ENCODE measurements around the gene NEK9. TPM values are rescaled to one million over a fixed set of nuclear protein-coding genes. Genes with fewer than 3 reads are reported as not detected.

NEK9 gene
- total RNA-seq, 2 donors from 2014 or later, result 26.4 to 38.4 TPM

DNA sequence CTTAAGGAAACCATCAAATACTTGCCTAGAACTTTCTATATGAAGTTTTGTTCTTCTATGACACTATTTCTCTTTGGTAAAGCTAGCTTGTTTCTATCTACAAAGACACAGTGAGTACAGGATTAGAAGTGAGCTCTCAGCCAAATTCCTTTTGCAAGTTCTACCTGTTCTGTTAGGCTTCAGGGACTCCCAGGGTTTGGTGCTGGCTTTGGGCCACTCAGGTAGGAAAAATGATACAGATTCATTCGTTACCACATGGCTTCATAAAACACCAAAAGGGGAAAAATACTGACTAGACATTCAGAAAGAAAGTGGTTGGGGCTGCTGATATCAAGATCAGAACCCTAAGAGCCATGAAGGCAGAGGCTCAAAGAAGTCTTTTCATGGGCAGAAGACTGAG, 43.6 kb downstream of the NEK9 start:
- H3K27me3 ChIP-seq, result no peaks in the 10 kb centered on the region
- peak; percentile 30 for ATAC-seq
- no peaks in the 10 kb centered on the region for H3K9me3 ChIP-seq
- WGBS, 2 donors, result 45 to 55% methylated on average over 1 of the region's 1 CpG
- no peak for TF ChIP-seq CTCF (IDR thresholded peaks at IDR 0.05)
- H3K36me3 ChIP-seq (replicated peaks in 1 of 2; ENCODE audit: insufficient read depth in 1 of 2, low read depth in 2 of 2), result peaks cover 7 to 21% of the 10 kb centered on the region in 2 donors
- intact Hi-C loops (cut with DNase I), result loop anchor here (10.0 kb wide), 1 partner anchor 218 kb away; no protein-coding TSS in a partner anchor
- peak in 1 of 4 donors; percentile 13 for DNase-seq
- H3K27ac ChIP-seq, result peak overlapping the region in 3 of 4 donors; percentile 40 to 74 (median 73)
- H3K4me3 ChIP-seq, result no peak overlapping the region
- H3K4me1 ChIP-seq, result peaks cover 41% of the 10 kb centered on the region

DNA sequence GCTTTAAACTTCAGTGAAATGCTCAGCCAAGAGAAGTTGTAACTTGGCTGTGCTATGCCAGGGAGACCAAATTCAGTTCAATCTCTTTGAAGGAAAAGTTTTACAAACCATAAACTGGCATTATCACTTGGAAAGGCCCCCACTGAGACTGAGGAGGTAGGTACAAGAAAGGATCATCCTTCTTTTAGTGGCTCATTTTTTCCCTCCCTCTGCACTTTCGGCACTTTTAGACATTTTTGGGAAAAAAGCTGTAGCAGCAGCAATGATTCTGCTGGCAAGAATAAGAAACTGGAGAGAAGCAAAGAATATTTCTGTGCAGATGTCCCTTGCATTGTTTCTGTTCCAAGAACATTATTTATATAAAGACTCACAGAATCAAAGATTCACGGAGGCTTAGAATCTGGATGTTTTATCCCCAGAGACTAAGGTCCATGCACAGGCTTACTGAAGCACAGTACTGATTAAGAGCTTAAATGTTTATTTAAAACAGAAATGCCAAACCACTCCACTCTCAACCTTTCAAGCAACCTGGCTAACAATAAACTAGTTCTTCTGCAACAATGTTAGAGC, 45.1 kb downstream of the NEK9 start:
- H3K27ac ChIP-seq, result peak overlapping the region; percentile 32 to 74 (median 58)

DNA sequence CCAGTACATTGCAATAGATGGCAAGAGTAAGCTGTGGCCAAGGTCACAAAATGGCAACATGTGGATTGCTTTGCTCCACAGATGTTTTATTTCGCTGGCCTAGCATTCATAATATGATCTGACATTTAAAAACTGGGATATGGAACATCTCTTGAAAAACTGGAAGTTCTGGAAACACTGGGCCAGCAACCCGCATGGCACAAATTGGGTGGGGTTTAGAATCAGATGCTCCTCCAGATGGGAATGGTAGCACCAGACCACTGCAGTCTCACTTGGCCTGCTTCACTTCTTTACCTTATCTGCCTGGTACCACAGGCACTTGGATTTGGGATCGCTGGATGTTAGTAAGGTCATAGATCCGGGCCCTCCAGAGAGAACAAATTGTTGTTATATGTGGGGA, 47.3 kb downstream of the NEK9 start:
- intact Hi-C loops (cut with DNase I), result no loop called here
- ATAC-seq (no peak), DNase-seq (no peak)
- Histone ChIP-seq H3K4me1 (peaks cover 39% of the 10 kb centered on the region), H3K36me3 (replicated peaks in 1 of 2; ENCODE audit: insufficient read depth in 1 of 2, low read depth in 2 of 2) (peaks cover 0 to under 1% of the 10 kb centered on the region in 2 donors), H3K27ac (no peak overlapping the region), H3K9me3 (no peaks in the 10 kb centered on the region), H3K4me3 (no peak overlapping the region), H3K27me3 (no peaks in the 10 kb centered on the region)
- TF ChIP-seq POLR2A (IDR thresholded peaks at IDR 0.05), result no peak
- no peak for TF ChIP-seq CTCF (IDR thresholded peaks at IDR 0.05)
- WGBS, 2 donors, result 67 to 85% methylated on average over 4 of the region's 4 CpGs

More for the DNA sequence above, 45.1 kb downstream of the NEK9 start:
- no peak overlapping the region for H3K4me3 ChIP-seq
- intact Hi-C loops (cut with DNase I), result loop anchor here (10.0 kb wide), 1 partner anchor 217 kb away; no protein-coding TSS in a partner anchor
- peaks cover 0 to 9% of the 10 kb centered on the region in 2 donors for H3K36me3 ChIP-seq (replicated peaks in 1 of 2; ENCODE audit: insufficient read depth in 1 of 2, low read depth in 2 of 2)
- TF ChIP-seq POLR2A (IDR thresholded peaks at IDR 0.05), result no peak
- TF ChIP-seq CTCF (IDR thresholded peaks at IDR 0.05), result no peak
- H3K4me1 ChIP-seq, result peaks cover 41% of the 10 kb centered on the region
- no peaks in the 10 kb centered on the region for H3K9me3 ChIP-seq
- no peak for DNase-seq
- peak; percentile 19 for ATAC-seq
- 15 to 26% methylated on average over 2 of the region's 2 CpGs for WGBS, 2 donors
- H3K27me3 ChIP-seq, result no peaks in the 10 kb centered on the region

GRCh38 chr14:75077794-75078193, 49.1 kb downstream of the NEK9 start:
- Histone ChIP-seq H3K27me3 (no peaks in the 10 kb centered on the region), H3K36me3 (replicated peaks in 1 of 2; ENCODE audit: insufficient read depth in 1 of 2, low read depth in 2 of 2) (no peaks in the 10 kb centered on the region), H3K27ac (no peak overlapping the region), H3K4me3 (no peak overlapping the region), H3K9me3 (no peaks in the 10 kb centered on the region), H3K4me1 (peaks cover 30% of the 10 kb centered on the region)
- no peak for ATAC-seq
- no peak for DNase-seq
- no peak for TF ChIP-seq CTCF (IDR thresholded peaks at IDR 0.05)
- TF ChIP-seq POLR2A (IDR thresholded peaks at IDR 0.05), result no peak
- intact Hi-C loops (cut with DNase I), result no loop called here

- DNase-seq, result peak; percentile 66 to 68 (median 68)
- TF ChIP-seq CTCF (IDR thresholded peaks at IDR 0.05), result no peak
- TF ChIP-seq POLR2A (IDR thresholded peaks at IDR 0.05), result no peak
- ATAC-seq, result peak; percentile 9
- Histone ChIP-seq H3K36me3 (replicated peaks in 1 of 2; ENCODE audit: insufficient read depth in 1 of 2, low read depth in 2 of 2) (no peaks in the 10 kb centered on the region), H3K4me1 (peaks cover 50% of the 10 kb centered on the region), H3K9me3 (no peaks in the 10 kb centered on the region), H3K27ac (peak overlapping the region; percentile 89 to 94 (median 92)), H3K27me3 (no peaks in the 10 kb centered on the region), H3K4me3 (no peak overlapping the region)
- 28 to 41% methylated on average over 9 of the region's 9 CpGs for WGBS, 2 donors
- intact Hi-C loops (cut with DNase I), result no loop called here
These were observed 56.5 kb downstream of the NEK9 start for GRCh38 chr14:75070383-75070782.

Data from body of pancreas (tissue), 4 donors.